ENCODE data around the gene MRPL53.

The MRPL53 gene

DNA sequence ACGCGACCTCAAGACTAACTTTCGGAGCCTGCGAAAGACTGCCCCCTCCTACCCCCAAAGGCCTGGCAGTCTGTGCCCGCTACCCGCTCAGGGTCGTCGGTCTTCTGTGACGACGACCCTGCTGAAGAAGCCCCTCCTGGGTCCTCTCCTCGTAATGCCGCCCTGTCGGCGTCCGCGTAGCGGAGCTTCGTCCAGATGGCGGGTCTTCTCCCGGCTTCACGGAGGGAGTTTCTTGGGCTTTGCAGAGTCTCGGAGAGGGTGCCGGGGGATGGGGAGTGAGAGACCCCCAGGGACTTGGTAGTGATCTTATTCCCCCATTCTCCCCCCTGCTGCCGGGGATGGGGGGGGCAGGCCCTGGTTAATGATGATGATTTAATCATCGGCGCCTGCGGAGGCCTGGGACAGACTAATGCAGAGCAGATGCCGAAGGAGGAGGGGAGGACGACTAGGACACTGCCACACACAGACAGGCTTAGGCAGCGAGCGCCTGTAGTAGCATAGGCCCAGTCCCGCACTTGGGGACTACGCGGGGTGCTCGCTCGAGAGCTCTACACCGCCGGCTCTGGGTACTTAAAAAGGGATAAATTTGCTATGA, 35.5 kb upstream of the MRPL53 start:
- peaks cover 21% of the 10 kb centered on the region for H3K27me3 ChIP-seq (ENCODE audit: insufficient read depth, poor library complexity, severe bottlenecking)
- H3K27ac ChIP-seq (replicated peaks), result peak overlapping the region; percentile 96
- H3K4me3 ChIP-seq (replicated peaks; ENCODE audit: insufficient read depth, low read length), result peak overlapping the region; percentile 83
- TF ChIP-seq POLR2AphosphoS5 (IDR thresholded peaks at IDR 0.05; ENCODE audit: low read depth) (no peak), SPI1 (IDR thresholded peaks at IDR 0.05; ENCODE audit: borderline replicate concordance, low read depth) (no peak), GABPA (IDR thresholded peaks at IDR 0.05; ENCODE audit: low read depth) (no peak)
- TF ChIP-seq, protein P1, sequence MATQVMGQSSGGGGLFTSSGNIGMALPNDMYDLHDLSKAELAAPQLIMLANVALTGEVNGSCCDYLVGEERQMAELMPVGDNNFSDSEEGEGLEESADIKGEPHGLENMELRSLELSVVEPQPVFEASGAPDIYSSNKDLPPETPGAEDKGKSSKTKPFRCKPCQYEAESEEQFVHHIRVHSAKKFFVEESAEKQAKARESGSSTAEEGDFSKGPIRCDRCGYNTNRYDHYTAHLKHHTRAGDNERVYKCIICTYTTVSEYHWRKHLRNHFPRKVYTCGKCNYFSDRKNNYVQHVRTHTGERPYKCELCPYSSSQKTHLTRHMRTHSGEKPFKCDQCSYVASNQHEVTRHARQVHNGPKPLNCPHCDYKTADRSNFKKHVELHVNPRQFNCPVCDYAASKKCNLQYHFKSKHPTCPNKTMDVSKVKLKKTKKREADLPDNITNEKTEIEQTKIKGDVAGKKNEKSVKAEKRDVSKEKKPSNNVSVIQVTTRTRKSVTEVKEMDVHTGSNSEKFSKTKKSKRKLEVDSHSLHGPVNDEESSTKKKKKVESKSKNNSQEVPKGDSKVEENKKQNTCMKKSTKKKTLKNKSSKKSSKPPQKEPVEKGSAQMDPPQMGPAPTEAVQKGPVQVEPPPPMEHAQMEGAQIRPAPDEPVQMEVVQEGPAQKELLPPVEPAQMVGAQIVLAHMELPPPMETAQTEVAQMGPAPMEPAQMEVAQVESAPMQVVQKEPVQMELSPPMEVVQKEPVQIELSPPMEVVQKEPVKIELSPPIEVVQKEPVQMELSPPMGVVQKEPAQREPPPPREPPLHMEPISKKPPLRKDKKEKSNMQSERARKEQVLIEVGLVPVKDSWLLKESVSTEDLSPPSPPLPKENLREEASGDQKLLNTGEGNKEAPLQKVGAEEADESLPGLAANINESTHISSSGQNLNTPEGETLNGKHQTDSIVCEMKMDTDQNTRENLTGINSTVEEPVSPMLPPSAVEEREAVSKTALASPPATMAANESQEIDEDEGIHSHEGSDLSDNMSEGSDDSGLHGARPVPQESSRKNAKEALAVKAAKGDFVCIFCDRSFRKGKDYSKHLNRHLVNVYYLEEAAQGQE (IDR thresholded peaks at IDR 0.05; ENCODE audit: insufficient replicate concordance, low read depth), result no peak
- TF ChIP-seq, protein P2, sequence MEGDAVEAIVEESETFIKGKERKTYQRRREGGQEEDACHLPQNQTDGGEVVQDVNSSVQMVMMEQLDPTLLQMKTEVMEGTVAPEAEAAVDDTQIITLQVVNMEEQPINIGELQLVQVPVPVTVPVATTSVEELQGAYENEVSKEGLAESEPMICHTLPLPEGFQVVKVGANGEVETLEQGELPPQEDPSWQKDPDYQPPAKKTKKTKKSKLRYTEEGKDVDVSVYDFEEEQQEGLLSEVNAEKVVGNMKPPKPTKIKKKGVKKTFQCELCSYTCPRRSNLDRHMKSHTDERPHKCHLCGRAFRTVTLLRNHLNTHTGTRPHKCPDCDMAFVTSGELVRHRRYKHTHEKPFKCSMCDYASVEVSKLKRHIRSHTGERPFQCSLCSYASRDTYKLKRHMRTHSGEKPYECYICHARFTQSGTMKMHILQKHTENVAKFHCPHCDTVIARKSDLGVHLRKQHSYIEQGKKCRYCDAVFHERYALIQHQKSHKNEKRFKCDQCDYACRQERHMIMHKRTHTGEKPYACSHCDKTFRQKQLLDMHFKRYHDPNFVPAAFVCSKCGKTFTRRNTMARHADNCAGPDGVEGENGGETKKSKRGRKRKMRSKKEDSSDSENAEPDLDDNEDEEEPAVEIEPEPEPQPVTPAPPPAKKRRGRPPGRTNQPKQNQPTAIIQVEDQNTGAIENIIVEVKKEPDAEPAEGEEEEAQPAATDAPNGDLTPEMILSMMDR (IDR thresholded peaks at IDR 0.05; ENCODE audit: insufficient read depth, low read length), result no peak
- no peak for DNase-seq (ENCODE audit: low read depth in 1 of 2, low spot score in 1 of 2)

DNA sequence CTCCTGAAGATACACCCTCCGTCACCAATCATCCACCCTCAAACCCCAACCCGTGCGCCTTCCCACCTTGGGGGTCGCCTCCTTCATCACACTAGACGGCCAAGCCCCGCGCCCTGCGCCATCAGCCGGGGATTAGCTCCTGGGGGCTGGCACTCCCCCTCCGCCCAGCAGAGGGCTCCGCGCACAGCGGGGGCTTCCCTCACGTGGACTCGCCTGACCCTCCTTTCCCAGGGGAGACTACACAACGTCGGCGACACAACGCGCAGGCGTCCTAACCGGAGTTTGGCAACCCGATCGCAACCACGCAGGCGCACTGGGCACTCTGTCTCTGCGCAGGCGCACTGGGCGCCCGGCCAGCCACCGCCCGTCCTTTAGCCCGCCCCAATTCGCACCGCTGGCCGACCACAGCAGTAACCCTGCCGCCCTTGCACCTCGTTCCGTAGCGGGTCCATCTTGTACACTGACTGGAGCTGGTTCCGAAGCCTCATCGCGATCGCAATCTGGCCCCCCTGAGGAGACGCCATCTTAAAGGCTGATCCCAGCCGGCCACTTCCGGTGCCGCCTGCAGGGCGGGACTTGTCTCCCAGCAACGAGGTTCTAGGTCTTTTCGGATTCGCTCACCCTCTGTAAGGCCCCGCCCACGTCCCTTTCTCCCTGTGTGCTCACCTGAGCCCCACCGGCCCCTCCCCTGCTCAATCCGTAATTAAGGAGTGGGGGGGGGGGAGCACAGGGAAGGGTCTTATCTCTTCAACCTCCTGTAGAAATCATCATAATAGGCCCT, 34.9 kb upstream of the MRPL53 start, which contains the start of gene PCGF1:
TSS of gene PCGF1 (minus strand) at position 551 of the 781 bp plus-strand sequence. CDS start at position 524, 27 bp downstream.
- H3K27me3 ChIP-seq (ENCODE audit: insufficient read depth, poor library complexity, severe bottlenecking), result peaks cover 22% of the 10 kb centered on the region
- H3K4me3 ChIP-seq (replicated peaks; ENCODE audit: insufficient read depth, low read length), result peak within 1 kb of the TSS; percentile 83
- DNase-seq (ENCODE audit: low read depth in 1 of 2, low spot score in 1 of 2), result peak; percentile 93 to 98
- H3K27ac ChIP-seq (replicated peaks), result peak within 1 kb of the TSS; percentile 96
- TF ChIP-seq POLR2AphosphoS5 (IDR thresholded peaks at IDR 0.05; ENCODE audit: low read depth), result peak; percentile 73; the same call in 1 of the 2 replicates
- TF ChIP-seq GABPA (IDR thresholded peaks at IDR 0.05; ENCODE audit: low read depth), result peak; percentile 72
- TF ChIP-seq SPI1 (IDR thresholded peaks at IDR 0.05; ENCODE audit: borderline replicate concordance, low read depth), result no peak
- TF ChIP-seq, protein P2 (IDR thresholded peaks at IDR 0.05; ENCODE audit: insufficient read depth, low read length), result no peak

DNA sequence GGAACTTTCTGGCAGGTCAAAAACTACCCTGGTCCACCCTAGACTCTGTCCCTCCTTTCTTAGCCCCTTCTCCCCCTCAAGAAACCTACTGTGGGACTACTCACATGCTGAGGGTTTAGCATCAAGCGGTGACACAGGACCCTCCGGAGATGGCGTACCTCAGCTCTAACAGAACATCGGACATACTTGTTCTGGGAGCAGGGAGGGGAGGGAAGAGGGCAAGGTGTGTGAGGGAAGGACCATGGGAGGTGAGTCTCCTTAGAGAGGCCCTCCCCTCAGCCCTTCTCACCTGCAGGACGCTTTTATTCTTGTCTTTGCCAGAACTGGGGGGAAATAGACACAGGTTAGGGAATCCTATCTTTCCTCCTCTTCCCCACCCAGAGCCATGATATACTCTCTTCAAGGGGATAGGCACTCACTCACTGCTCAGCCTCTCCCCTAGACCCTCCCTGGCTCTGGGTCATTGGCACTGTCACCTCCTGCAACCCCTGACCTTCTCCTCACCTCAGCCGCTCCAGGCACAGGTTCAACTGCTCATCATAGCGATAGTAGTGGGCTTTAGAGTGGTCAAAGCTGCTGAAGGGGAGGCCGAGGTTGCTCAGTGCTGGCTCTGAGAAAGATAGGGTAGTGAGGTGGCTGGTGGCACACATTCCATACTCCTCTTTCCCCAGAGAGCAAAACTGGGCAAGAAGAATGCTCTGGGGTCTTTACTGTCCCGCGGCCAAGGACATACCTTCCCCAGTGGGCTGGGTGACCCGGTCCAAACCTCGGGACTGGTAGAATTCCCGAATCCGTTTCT, 33.2 kb upstream of the MRPL53 start:
- Histone ChIP-seq H3K27ac (replicated peaks) (no peak overlapping the region), H3K4me3 (replicated peaks; ENCODE audit: insufficient read depth, low read length) (peak overlapping the region; percentile 12; the same call in 1 of the 2 replicates), H3K27me3 (ENCODE audit: insufficient read depth, poor library complexity, severe bottlenecking) (peaks cover 27% of the 10 kb centered on the region)
- no peak for DNase-seq (ENCODE audit: low read depth in 1 of 2, low spot score in 1 of 2)
- TF ChIP-seq, protein P2 (IDR thresholded peaks at IDR 0.05; ENCODE audit: insufficient read depth, low read length), result no peak
- TF ChIP-seq, protein P1 (IDR thresholded peaks at IDR 0.05; ENCODE audit: insufficient replicate concordance, low read depth), result no peak
- no peak for TF ChIP-seq SPI1 (IDR thresholded peaks at IDR 0.05; ENCODE audit: borderline replicate concordance, low read depth)
- no peak for TF ChIP-seq POLR2AphosphoS5 (IDR thresholded peaks at IDR 0.05; ENCODE audit: low read depth)
